BLaER1 (cell line): Measurements from ENCODE around the gene EIPR1.

Experiments
- H3K27ac ChIP-seq: shearing (Covaris generic); formaldehyde crosslinking; 2 replicates; pipeline ENCODE4 v1.8.1; 2022
- H3K27me3 ChIP-seq: shearing (Covaris generic); formaldehyde crosslinking; 2 replicates; pipeline ENCODE4 v1.8.1; 2022
- H3K36me3 ChIP-seq: shearing (Covaris generic); formaldehyde crosslinking; 2 replicates; pipeline ENCODE4 v1.8.1; 2022
- H3K4me1 ChIP-seq: shearing (Covaris generic); formaldehyde crosslinking; 2 replicates; pipeline ENCODE4 v1.8.1; 2022
- H3K4me2 ChIP-seq: shearing (Covaris generic); formaldehyde crosslinking; 2 replicates; pipeline ENCODE4 v1.8.1; 2022
- H3K4me3 ChIP-seq: shearing (Covaris generic); formaldehyde crosslinking; 2 replicates; pipeline ENCODE4 v1.8.1; 2022
- H3K9ac ChIP-seq: shearing (Covaris generic); formaldehyde crosslinking; 2 replicates; pipeline ENCODE4 v1.8.1; 2022
- H3K9me3 ChIP-seq: shearing (Covaris generic); formaldehyde crosslinking; 2 replicates; pipeline ENCODE4 v1.8.1; 2022
- H4K20me1 ChIP-seq: shearing (Covaris generic); formaldehyde crosslinking; 2 replicates; pipeline ENCODE4 v1.8.1; 2022
- Cebpa-rat ChIP-seq: shearing (Covaris generic); IDR thresholded peaks from 2 replicates; pipeline ENCODE4 v1.8.1; 2022

The EIPR1 gene

DNA sequence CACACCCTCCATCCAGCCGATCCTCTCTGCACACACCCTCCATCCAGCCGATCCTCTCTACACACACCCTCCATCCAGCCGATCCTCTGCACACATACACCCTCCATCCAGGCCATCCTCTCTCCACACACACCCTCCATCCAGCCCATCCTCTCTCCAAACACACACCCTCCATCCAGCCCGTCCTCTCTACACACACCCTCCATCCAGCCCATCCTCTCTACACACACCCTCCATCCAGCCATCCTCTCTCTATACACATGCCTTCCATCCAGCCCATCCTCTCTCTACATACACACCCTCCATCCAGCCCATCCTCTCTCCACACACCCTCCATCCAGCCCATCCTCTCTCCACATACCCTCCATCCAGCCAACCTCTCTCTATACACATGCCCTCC lies 83.1 kb downstream of the EIPR1 start:
- Histone ChIP-seq H3K9me3 (peaks cover 37% of the 10 kb centered on the region), H3K4me3 (no peak overlapping the region), H3K9ac (no peak overlapping the region), H3K4me1 (peaks cover 17% of the 10 kb centered on the region), H3K36me3 (peaks cover 47% of the 10 kb centered on the region), H4K20me1 (peaks cover 7% of the 10 kb centered on the region; the same call in 1 of the 2 replicates), H3K27ac (no peak overlapping the region), H3K4me2 (no peak overlapping the region), H3K27me3 (no peaks in the 10 kb centered on the region)
- no peak for TF ChIP-seq Cebpa-rat

DNA sequence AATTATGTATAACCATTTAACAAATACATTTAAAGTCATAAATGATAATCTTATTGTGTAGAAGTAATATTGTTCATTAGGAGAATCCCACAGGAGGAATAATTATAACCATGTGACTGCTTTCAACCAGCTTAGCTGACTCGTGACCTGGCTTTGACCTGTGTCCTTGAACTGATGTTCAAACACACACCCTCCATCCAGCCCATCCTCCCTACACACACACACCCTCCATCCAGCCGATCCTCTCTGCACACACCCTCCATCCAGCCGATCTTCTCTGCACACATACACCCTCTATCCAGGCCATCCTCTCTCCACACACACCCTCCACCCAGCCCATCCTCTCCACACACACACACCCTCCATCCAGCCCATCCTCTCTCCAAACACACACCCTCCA lies 83.5 kb downstream of the EIPR1 start:
- Histone ChIP-seq H3K4me1 (peaks cover 15% of the 10 kb centered on the region), H3K4me2 (no peak overlapping the region), H3K27me3 (no peaks in the 10 kb centered on the region), H3K4me3 (no peak overlapping the region), H3K9me3 (peaks cover 37% of the 10 kb centered on the region), H3K36me3 (peaks cover 47% of the 10 kb centered on the region), H4K20me1 (peaks cover 7% of the 10 kb centered on the region; the same call in 1 of the 2 replicates), H3K27ac (no peak overlapping the region), H3K9ac (no peak overlapping the region)
- TF ChIP-seq Cebpa-rat = no peak

- no peak overlapping the region for H3K4me3 ChIP-seq
- H3K36me3 ChIP-seq = peaks cover 47% of the 10 kb centered on the region
- H3K4me2 ChIP-seq = no peak overlapping the region
- no peak overlapping the region for H3K27ac ChIP-seq
- peaks cover 38% of the 10 kb centered on the region for H3K9me3 ChIP-seq
- no peak overlapping the region for H3K9ac ChIP-seq
- H3K27me3 ChIP-seq = no peaks in the 10 kb centered on the region
- TF ChIP-seq Cebpa-rat = no peak
- peaks cover 7% of the 10 kb centered on the region; the same call in 1 of the 2 replicates for H4K20me1 ChIP-seq
- H3K4me1 ChIP-seq = peaks cover 7% of the 10 kb centered on the region
Measured at GRCh38 chr2:3293221-3293620, 84.4 kb downstream of the EIPR1 start.

- Histone ChIP-seq H3K36me3 (peaks cover 46% of the 10 kb centered on the region), H3K27me3 (no peaks in the 10 kb centered on the region), H3K4me2 (no peak overlapping the region), H4K20me1 (peaks cover 7% of the 10 kb centered on the region; the same call in 1 of the 2 replicates), H3K9ac (no peak overlapping the region), H3K4me1 (no peaks in the 10 kb centered on the region; the same call in 1 of the 2 replicates), H3K9me3 (peaks cover 38% of the 10 kb centered on the region), H3K4me3 (no peak overlapping the region), H3K27ac (no peak overlapping the region)
- no peak for TF ChIP-seq Cebpa-rat
Measured at GRCh38 chr2:3292416-3292815, 85.2 kb downstream of the EIPR1 start.

GRCh38 chr2:3291750-3292149 lies 85.9 kb downstream of the EIPR1 start:
- Histone ChIP-seq H3K27me3 (no peaks in the 10 kb centered on the region), H3K4me2 (no peak overlapping the region), H3K9me3 (peaks cover 45% of the 10 kb centered on the region), H4K20me1 (peaks cover 7% of the 10 kb centered on the region; the same call in 1 of the 2 replicates), H3K9ac (no peak overlapping the region), H3K27ac (no peak overlapping the region), H3K4me3 (no peak overlapping the region), H3K36me3 (peaks cover 42% of the 10 kb centered on the region), H3K4me1 (no peaks in the 10 kb centered on the region)
- TF ChIP-seq Cebpa-rat = no peak

- no peak overlapping the region for H3K27ac ChIP-seq
- no peaks in the 10 kb centered on the region for H3K27me3 ChIP-seq
- no peak overlapping the region for H3K4me2 ChIP-seq
- H3K9ac ChIP-seq = no peak overlapping the region
- H3K4me3 ChIP-seq = no peak overlapping the region
- H3K36me3 ChIP-seq = peaks cover 47% of the 10 kb centered on the region
- TF ChIP-seq Cebpa-rat = no peak
- peaks cover 7% of the 10 kb centered on the region; the same call in 1 of the 2 replicates for H4K20me1 ChIP-seq
- no peaks in the 10 kb centered on the region for H3K4me1 ChIP-seq
- peaks cover 51% of the 10 kb centered on the region for H3K9me3 ChIP-seq
Measured at GRCh38 chr2:3291113-3291512, 86.5 kb downstream of the EIPR1 start.

DNA sequence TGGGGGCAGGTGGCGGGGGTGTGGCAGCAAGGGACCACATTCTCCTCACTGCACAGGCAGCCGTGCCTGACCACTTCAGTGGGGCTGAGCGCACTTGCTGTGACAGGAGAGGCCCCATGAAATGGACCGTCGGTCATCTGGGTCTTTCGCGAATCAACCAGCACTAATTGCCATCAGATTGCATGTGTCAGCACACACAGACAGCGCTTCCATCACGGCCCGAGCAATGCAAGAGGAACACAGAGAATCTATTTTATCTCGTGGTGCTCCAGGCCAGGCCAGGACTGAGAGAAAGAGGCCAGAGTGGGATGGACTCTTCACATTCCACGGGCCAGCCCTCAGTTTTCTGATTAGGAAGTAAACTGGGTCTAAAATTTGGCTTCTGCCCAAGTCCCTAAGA lies 87.0 kb downstream of the EIPR1 start:
- Histone ChIP-seq H3K36me3 (peaks cover 50% of the 10 kb centered on the region), H3K4me3 (no peak overlapping the region)

DNA sequence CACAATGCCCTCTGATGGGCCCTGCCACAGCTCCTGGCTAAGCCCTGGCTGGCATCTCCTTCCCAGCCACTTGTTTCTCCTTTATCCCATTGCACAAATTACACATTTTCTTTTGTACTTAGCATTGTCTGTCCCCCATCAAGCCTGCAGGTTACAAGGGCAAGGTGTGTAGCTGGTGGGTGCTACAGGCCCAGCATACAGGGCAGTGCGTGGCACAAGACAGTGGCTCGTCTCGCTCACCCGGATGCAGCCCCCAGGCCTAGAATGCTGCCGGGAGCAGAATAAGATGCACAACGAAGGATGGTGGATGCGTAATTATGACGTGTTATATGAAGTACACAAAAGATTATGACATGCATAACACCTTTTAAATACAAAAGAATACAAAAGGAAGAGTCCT lies 87.6 kb downstream of the EIPR1 start:
- no peak overlapping the region for H3K9ac ChIP-seq
- H3K4me1 ChIP-seq = no peaks in the 10 kb centered on the region
- H3K27me3 ChIP-seq = no peaks in the 10 kb centered on the region
- peaks cover 50% of the 10 kb centered on the region for H3K36me3 ChIP-seq
- no peak overlapping the region for H3K27ac ChIP-seq
- peaks cover 7% of the 10 kb centered on the region; the same call in 1 of the 2 replicates for H4K20me1 ChIP-seq
- no peak for TF ChIP-seq Cebpa-rat
- H3K4me2 ChIP-seq = no peak overlapping the region
- H3K9me3 ChIP-seq = peaks cover 55% of the 10 kb centered on the region
- no peak overlapping the region for H3K4me3 ChIP-seq

More for the DNA sequence above, 87.0 kb downstream of the EIPR1 start:
- H3K9me3 ChIP-seq = peaks cover 55% of the 10 kb centered on the region
- H3K27ac ChIP-seq = no peak overlapping the region
- no peaks in the 10 kb centered on the region for H3K27me3 ChIP-seq
- TF ChIP-seq Cebpa-rat = no peak
- no peak overlapping the region for H3K9ac ChIP-seq
- H3K4me1 ChIP-seq = no peaks in the 10 kb centered on the region
- H4K20me1 ChIP-seq = peaks cover 7% of the 10 kb centered on the region; the same call in 1 of the 2 replicates
- H3K4me2 ChIP-seq = no peak overlapping the region

DNA sequence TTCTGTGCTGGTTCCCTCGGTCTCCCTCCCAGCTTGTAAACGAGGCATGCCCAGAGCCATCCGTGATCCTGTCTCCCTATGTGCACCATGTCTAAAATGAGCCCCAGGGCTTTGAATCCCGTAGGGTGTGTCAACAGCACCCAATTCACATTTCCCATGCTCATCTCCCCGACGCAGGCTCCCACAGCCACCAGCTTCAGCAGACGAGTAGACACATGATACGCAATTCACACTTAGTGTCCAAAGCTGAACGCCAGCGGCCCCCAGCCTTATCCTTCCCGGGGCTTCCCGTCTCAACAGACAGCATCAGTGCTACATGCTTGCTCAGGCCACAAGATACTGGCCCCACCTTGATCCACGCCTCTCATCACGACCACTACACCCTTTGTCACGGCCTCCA lies 88.1 kb downstream of the EIPR1 start:
- no peaks in the 10 kb centered on the region for H3K4me1 ChIP-seq
- peaks cover 55% of the 10 kb centered on the region for H3K9me3 ChIP-seq
- peaks cover 7% of the 10 kb centered on the region; the same call in 1 of the 2 replicates for H4K20me1 ChIP-seq
- H3K27ac ChIP-seq = no peak overlapping the region
- H3K9ac ChIP-seq = no peak overlapping the region
- TF ChIP-seq Cebpa-rat = no peak
- H3K36me3 ChIP-seq = peaks cover 50% of the 10 kb centered on the region
- H3K4me3 ChIP-seq = no peak overlapping the region
- no peak overlapping the region for H3K4me2 ChIP-seq
- H3K27me3 ChIP-seq = no peaks in the 10 kb centered on the region

DNA sequence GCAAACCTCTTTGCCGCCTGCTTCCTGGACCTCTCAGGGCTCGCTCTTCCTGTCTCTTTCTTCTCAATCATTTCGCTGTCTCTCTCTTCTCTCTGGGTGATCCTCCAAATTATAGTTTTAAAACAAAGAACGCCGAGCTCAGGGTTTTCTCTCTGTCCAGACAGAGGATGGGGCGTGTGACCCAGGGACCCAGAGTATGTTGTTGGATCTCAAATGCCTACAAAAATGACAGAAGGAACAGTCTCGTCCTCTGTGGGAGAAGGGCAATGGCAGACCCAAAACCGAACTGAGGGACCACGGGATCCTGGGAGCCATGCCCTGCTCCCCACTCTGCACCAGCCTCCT lies 88.5 kb downstream of the EIPR1 start:
- Histone ChIP-seq H3K9ac (no peak overlapping the region), H3K9me3 (peaks cover 55% of the 10 kb centered on the region), H3K27ac (no peak overlapping the region), H3K36me3 (peaks cover 50% of the 10 kb centered on the region), H4K20me1 (peaks cover 7% of the 10 kb centered on the region; the same call in 1 of the 2 replicates), H3K4me2 (no peak overlapping the region), H3K4me3 (no peak overlapping the region), H3K4me1 (no peaks in the 10 kb centered on the region), H3K27me3 (no peaks in the 10 kb centered on the region)
- TF ChIP-seq Cebpa-rat = no peak
